CMK (cell line): ENCODE results near the gene CEP70.
"Not testable (repeated sequence)": the region's sequence is repeated elsewhere in the genome, so short reads cannot be mapped to it uniquely, and the experiment has no call there.

Experiments
- DNase-seq: peaks from one replicate; pipeline ENCODE4 v3.0.0-alpha.2; 2010; ENCODE audit warnings: low read depth

Gene CEP70

GRCh38 chr3:138509586-138509985 lies 84.5 kb downstream of the CEP70 start:
- DNase-seq, result no peak

- DNase-seq, result no peak
Observed at GRCh38 chr3:138507524-138507923, 86.5 kb downstream of the CEP70 start.

GRCh38 chr3:138498991-138499390 lies 95.1 kb downstream of the CEP70 start:
- DNase-seq, result no peak

- no peak for DNase-seq
Observed at GRCh38 chr3:138497851-138498250, 96.2 kb downstream of the CEP70 start.

GRCh38 chr3:138497021-138497420 lies 97.0 kb downstream of the CEP70 start:
- DNase-seq, result no peak

DNA sequence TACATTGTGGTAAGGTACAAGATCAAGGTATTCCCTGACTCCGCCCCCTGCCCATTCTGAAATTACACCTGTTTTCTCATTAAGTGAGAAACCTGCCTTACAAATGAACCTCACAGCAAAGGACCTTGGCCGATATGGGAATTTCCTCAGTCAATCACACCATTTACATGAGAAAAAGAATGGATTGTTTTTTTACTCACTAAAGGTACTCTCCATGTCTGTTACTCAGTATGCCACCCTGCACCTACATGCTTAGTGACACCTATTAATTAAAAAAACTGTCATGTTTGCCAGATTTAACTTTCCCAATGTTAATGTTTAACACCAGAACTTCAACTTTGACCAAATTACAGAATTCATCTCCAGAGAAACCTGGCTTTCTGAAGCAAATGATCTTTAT lies 97.6 kb downstream of the CEP70 start:
- no peak for DNase-seq

- not testable (repeated sequence) for DNase-seq
Observed at GRCh38 chr3:138495638-138496037, 98.4 kb downstream of the CEP70 start.

- no peak for DNase-seq
Observed at GRCh38 chr3:138494607-138494929, 99.5 kb downstream of the CEP70 start.

GRCh38 chr3:138493804-138494606 lies 100.1 kb downstream of the CEP70 start:
- no peak for DNase-seq

DNA sequence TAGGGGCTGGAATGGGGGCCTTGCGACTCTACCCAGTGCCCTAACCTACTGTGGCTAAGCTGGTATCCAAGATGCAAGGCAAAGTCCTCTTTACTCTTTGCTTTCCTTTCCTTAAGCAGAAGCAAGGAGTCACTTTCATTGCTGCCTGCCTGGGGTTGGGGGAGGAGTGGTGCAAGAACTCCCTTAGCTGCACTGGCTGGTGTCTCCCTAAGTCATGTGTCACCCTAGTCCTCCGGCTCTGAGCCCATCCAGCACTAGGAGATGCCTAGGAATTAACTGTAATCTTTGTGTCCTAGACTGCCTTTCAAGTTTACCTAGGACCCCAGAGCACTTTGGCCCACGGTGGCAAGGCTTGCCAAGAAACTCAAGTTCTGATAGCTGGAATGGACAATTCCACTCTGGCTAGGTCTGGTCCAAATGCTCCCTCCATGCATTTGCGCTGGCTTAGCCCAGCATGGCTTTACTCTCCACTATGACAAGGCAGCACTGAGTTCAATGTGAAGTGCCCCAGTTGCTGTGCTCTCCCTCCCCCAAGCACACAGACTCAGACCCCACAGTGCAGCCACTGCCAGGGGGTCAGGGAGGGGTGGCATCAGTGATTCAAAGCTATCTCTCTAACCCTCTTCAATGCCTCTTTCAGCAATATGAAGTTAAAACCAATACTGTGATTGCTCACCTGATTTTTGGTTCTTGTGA lies 100.9 kb downstream of the CEP70 start:
- no peak for DNase-seq

DNA sequence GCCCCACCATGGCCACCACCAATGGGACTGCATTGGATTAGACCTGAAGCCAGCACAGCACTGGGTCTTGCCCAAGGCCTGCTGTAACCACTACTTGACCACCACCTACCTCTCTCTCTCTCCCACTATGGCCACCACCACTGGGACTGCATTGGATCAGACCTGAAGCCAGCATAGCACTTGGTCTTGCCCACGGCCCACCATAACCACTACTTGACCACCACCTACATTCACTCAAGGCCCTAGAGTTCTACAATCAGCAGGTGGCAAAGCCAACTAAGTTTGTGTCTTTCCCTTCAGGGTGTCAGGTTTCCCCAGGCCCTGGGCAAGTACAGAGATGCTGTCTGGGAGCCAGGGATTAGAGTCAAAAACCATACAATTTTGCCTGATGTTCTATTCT lies 102.1 kb downstream of the CEP70 start:
- no peak for DNase-seq

DNA sequence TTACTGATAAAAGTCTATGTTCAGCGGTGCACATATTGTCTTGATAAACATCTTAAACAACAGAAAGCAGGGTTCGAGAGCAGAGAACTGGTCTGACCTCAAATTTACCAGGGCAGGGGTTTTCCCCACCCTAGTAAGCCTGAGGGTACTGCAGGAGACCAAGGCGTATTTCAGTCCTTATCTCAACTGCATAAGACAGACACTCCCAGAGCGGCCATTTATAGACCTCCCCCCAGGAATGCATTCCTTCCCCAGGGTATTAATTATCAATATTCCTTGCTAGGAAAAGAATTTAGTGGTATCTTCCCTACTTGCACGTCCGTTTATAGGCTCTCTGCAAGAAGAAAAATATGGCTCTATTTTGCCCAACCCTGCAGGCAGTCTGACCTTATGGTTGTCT lies 107.5 kb downstream of the CEP70 start:
- not testable (repeated sequence) for DNase-seq

GRCh38 chr3:138484672-138485071 lies 109.4 kb downstream of the CEP70 start:
- not testable (repeated sequence) for DNase-seq

DNA sequence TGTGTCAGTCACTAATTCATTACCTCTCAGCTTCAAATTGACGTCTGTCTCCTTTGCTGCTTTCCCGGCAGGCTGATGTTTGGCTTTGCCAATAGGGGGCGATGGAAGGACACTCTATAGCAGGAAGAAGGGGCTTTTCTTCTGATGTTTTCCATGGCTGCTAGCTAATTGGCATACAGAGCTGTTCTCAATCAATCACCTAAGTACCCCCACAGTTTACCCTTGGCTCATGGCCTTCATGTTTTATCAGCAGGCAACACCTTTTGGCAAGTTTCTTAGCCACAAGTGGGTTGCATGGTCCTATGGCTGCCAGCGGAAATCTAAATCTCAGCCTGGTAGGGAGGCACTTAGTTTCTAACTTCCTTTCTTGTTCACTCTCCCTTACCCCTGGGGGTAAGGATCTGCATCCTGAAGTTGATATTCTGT lies 114.6 kb downstream of the CEP70 start:
- DNase-seq, result peak; percentile 17

DNA sequence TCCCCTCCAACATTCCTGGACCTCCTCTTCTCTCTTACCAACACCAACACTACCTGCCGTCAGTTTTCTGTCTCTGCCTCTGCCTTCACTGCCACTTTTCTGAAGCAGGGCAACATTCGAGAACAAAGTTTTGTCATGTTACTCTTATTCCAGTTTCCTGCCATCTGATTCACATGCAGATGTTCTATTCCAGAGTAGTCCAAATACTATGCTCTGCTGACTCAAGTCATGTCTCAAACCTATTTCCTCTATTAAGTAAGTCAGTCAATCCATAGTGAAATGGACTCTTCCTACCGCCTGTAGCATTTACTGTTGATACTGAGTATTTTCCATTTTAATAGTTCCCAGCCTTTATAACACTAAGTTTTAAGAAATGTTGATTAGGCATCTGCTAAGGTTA lies 116.3 kb downstream of the CEP70 start:
- DNase-seq, result no peak

GRCh38 chr3:138477120-138477519 lies 116.9 kb downstream of the CEP70 start:
- DNase-seq, result no peak

DNA sequence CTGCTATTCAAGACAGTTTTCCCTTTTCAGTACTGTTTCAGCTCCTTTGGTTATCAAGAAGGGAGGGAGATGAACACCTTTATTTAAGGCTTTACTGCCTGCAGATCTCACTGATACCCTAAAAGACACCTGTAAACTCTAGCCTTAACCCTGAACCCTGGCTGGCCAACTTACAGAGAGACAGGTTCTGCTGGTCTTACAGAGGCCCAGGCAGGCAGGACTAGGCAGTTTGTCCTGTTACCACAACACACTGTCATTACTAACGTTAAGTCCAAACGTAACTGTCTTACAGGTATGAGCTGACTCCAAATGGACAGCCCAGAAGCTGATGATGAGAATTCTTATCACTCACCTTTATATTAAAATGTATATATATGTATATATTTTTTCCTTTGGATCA lies 117.5 kb downstream of the CEP70 start:
- DNase-seq, result no peak

DNA sequence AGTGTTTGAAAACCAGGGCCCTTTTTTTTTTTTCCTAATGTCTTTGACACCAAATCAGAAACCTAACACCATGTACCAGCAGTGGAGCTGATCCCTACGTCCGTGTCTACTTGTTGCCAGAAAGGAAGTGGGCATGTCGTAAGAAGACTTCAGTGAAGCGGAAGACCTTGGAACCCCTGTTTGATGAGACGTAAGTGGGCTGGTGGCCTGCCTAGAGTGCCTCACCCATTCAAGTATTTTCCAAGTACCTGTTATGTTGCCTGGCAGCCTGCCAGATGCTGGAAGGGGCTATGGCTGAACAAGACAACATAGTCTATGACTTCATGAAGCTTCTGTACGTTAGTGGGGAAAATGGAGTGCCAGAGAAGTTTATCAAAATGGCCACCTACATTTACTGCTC lies 119.9 kb downstream of the CEP70 start:
- DNase-seq, result no peak

DNA sequence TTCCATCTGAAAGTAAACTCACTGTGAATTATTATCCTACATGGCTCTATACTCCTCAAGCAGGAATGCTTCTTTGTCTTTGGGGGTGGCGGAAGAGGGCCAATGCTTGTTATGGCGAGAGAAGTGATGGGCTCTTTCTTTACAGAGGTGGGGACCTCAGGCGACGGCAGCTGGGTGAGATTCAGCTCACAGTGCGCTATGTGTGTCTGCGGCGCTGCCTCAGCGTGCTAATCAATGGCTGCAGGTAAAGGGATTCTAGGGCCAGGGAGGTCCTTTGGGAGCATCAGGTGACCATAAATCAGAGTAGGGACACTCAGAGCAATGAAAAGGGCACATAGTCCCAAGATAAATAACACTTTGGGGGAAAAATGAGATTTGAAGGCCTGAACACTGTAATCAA lies 120.7 kb downstream of the CEP70 start:
- DNase-seq, result no peak

- DNase-seq, result no peak
Observed at GRCh38 chr3:138472141-138472825, 121.8 kb downstream of the CEP70 start.

GRCh38 chr3:138471481-138471880 lies 122.6 kb downstream of the CEP70 start:
- DNase-seq, result no peak

- DNase-seq, result no peak
Observed at GRCh38 chr3:138470687-138471086, 123.4 kb downstream of the CEP70 start.

GRCh38 chr3:138469874-138470273 lies 124.2 kb downstream of the CEP70 start:
- no peak for DNase-seq
